Esophagus muscularis mucosa (tissue), 4 donors: Measurements from ENCODE around the gene UQCRH. TPM values are rescaled to one million over a fixed set of nuclear protein-coding genes. Genes with fewer than 3 reads are reported as not detected.

ENCODE experiments used
- DNase-seq: peaks from one replicate; pipeline ENCODE4 v3.0.0-alpha.2; 2017; ENCODE audit errors: extremely low spot score
- H3K27ac ChIP-seq, 4 donors: fragments of 200-600 bp; sonication (generic); replicated peaks in 1 of 4; 1 replicate in 3 of 4; 2 replicates in 1 of 4; pipeline ENCODE4 v1.5.1; 2016 to 2019; ENCODE audit warnings: mild to moderate bottlenecking in 1 of 4
- H3K27me3 ChIP-seq, 4 donors: fragments of 200-600 bp; sonication (generic); one replicate each; pipeline versions ENCODE4 v1.5.1 to v1.6.0; 2016 to 2019
- H3K36me3 ChIP-seq, 4 donors: fragments of 200-600 bp; sonication (generic); one replicate each; pipeline ENCODE4 v1.5.1; 2016 to 2019
- H3K4me1 ChIP-seq, 4 donors: fragments of 200-600 bp; sonication (generic); one replicate each; pipeline ENCODE4 v1.5.1; 2016 to 2019
- H3K4me3 ChIP-seq, 4 donors: fragments of 200-600 bp; sonication (generic); 1 replicate in 2 of 4; 2 replicates in 2 of 4; pipeline ENCODE4 v1.5.1; 2016 to 2019; ENCODE audit warnings: mild to moderate bottlenecking in 4 of 4, moderate library complexity in 1 of 4
- H3K9me3 ChIP-seq, 4 donors: fragments of 200-600 bp; sonication (generic); 1 replicate in 3 of 4; 2 replicates in 1 of 4; pipeline ENCODE4 v1.5.1; 2016 to 2019
- EP300 ChIP-seq: sonication (generic); formaldehyde crosslinking; IDR thresholded peaks from one replicate; pipeline ENCODE4 v1.6.1; 2017; ENCODE audit warnings: antibody characterized with exemption
- POLR2A ChIP-seq: fragments of 450-650 bp; IDR thresholded peaks from one replicate; pipeline ENCODE4 v1.6.1; 2017; ENCODE audit warnings: antibody characterized with exemption, moderate library complexity, mild to moderate bottlenecking, low read depth
- POLR2AphosphoS5 ChIP-seq, 2 donors: sonication (generic); formaldehyde crosslinking; IDR thresholded peaks; one replicate each; pipeline ENCODE4 v1.6.1; 2017; ENCODE audit warnings: antibody characterized with exemption in 2 of 2
- WGBS: methylation state at CpG from one replicate; pipeline ENCODE4 v1.1.5; 2018; 5-methylcytosine and 5-hydroxymethylcytosine counted together
- intact Hi-C: fragments of 100-400 bp; cut with DNase I; formaldehyde crosslinking; loops from one replicate; pipeline ENCODE4 v1.15.1; 2023
- total RNA-seq, 4 donors: library from RNA; depleted of rRNA; stranded (reverse); fragments of >200 nt; gene quantifications; one replicate each; pipeline versions ENCODE4 v1.1.0 to v1.2.1, GENCODE V29; 2016
- TF ChIP-seq, protein P1 (sequence below), 3 experiments: fragments of 200-600 bp in 2 of 3; fragments of 450-650 bp in 1 of 3; sonication (generic) in 2 of 3; IDR thresholded peaks; one replicate each; pipeline ENCODE4 v1.5.1; 2017 to 2019; ENCODE audit warnings: antibody characterized with exemption in 3 of 3, mild to moderate bottlenecking in 2 of 3, moderate library complexity in 1 of 3

Gene UQCRH
- total RNA-seq, 4 donors from 2014 or later: 148 to 412 (median 283) TPM

DNA sequence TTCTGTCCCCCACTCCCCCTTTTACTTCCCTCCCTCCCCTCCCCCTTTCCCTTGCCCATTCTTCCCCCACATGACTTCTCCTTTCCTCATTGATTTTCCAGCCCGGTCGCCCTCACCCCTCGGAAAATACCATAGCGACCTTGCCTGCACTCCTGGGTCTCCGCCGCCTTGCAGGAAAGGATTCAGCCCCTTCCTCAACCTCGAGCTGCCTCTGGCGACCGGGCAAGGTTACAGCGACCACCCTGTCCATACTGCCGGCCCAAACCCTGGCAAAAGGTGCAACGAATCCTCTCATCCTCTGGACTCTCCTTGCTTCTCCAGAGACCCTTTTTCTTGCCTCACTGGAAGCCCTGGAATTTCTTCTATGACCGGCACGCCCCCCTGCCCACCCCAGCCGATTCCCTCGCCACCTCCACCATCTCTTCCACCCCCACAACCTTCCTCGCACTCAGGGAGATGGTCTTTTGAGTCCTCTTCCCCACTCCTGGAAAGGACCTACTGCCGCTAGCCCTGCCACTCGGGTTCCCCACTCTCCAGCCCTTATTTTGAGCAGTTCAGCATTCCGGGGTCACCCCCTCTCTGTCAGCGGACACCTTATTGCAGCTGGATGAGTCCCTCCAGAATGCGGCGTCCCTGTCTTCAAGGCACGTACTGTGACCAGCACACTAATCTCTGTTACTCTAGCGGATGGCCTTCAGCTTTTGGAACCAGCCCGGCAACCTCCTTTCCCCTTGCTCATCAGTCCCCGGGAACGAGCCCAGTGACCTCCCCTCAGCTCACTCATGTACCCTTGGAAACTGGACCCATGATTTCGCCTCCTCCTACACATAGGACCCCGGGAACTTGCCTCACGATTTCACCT lies 38.0 kb downstream of the UQCRH start:
- TF ChIP-seq POLR2AphosphoS5 (IDR thresholded peaks at IDR 0.05) (no peak), POLR2A (no peak), EP300 (no peak)
- TF ChIP-seq, protein P1, sequence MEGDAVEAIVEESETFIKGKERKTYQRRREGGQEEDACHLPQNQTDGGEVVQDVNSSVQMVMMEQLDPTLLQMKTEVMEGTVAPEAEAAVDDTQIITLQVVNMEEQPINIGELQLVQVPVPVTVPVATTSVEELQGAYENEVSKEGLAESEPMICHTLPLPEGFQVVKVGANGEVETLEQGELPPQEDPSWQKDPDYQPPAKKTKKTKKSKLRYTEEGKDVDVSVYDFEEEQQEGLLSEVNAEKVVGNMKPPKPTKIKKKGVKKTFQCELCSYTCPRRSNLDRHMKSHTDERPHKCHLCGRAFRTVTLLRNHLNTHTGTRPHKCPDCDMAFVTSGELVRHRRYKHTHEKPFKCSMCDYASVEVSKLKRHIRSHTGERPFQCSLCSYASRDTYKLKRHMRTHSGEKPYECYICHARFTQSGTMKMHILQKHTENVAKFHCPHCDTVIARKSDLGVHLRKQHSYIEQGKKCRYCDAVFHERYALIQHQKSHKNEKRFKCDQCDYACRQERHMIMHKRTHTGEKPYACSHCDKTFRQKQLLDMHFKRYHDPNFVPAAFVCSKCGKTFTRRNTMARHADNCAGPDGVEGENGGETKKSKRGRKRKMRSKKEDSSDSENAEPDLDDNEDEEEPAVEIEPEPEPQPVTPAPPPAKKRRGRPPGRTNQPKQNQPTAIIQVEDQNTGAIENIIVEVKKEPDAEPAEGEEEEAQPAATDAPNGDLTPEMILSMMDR (IDR thresholded peaks at IDR 0.05): no peak
- Histone ChIP-seq H3K27ac (peak overlapping the region; percentile 97 to 98 (median 98)), H3K36me3 (peaks cover 2 to 39% (median 31%) of the 10 kb centered on the region in 4 donors), H3K27me3 (peaks cover 0 to 7% (median 0%) of the 10 kb centered on the region in 4 donors), H3K9me3 (no peaks in the 10 kb centered on the region), H3K4me1 (peaks cover 10 to 24% (median 20%) of the 10 kb centered on the region in 4 donors), H3K4me3 (peak overlapping the region; percentile 66 to 77 (median 74))
- intact Hi-C loops: loop anchor here (2.0 kb wide), 1 partner anchor 39 kb away; the partner anchor contains the start of genes LRRC41 and UQCRH
- DNase-seq: no peak
- 58% methylated on average over 31 of the region's 31 CpGs for WGBS

DNA sequence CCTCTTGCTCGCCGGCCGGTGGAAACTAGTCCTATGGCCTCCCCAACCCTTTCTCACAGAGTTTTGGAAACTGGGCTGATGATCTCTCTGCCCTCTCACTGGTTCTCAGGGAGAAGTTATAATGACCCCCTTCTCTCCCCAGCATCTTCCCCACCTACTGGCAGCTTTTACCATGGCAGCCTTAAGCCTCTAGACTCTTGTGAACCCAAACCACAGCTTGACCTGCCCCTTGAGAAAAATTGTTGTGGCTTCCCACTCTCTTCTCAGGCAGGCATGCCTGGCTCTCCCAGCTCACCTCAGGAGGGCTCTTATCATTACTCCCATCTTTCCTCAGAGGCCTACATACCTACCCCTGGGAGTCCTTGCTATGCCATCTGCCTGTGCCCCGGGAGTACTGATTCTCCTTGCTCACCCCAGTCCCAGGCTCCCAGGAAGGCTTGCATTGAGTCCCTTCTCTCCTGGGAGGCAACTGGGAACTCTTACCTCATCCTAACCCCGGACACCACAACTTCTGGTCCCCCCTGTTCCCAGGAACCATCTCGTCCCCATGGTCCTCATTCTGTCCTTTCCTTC lies 38.7 kb downstream of the UQCRH start:
- TF ChIP-seq, protein P1 (IDR thresholded peaks at IDR 0.05): peak in 1 of 3 experiments; percentile 10
- TF ChIP-seq EP300 (no peak), POLR2AphosphoS5 (IDR thresholded peaks at IDR 0.05) (no peak), POLR2A (no peak)
- Histone ChIP-seq H3K4me1 (peaks cover 10 to 24% (median 20%) of the 10 kb centered on the region in 4 donors), H3K36me3 (peaks cover 9 to 45% (median 38%) of the 10 kb centered on the region in 4 donors), H3K9me3 (no peaks in the 10 kb centered on the region), H3K4me3 (no peak overlapping the region), H3K27me3 (peaks cover 0 to 7% (median 0%) of the 10 kb centered on the region in 4 donors), H3K27ac (peak overlapping the region; percentile 97 to 98 (median 98))
- no peak for DNase-seq
- 97% methylated on average over 6 of the region's 6 CpGs for WGBS
- intact Hi-C loops: no loop called here

DNA sequence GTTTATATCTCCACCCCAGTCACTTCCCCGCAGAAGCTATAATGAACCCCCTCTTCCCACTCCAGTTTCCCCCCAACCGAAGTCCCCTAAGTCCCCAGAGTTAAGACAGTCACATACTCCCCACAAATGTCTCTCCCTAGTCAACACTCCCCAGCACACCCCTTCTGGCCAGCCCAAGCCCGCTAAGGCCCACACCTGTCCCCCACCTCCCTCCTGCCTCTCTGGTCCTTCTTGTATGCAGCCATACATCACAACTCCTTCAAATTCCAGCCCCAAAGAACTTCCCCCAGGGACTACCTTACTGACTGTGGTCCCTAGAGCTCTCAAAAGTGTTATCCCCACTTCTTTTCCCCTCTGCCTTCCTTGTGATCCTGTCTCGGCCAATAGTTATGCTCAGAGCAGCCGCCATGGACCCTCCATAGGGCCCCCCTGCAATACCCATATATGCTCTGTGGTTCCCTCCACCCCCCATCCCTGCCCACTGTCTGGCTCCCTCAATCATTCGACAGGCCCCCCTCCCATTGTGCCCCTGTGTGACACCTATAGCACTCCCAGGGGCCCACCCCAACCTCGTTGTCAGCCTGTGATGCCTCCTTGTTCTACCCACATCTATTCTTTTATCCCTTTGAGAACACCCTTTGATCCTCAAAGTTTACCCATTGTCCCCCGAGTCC lies 39.3 kb downstream of the UQCRH start:
- H3K9me3 ChIP-seq: no peaks in the 10 kb centered on the region
- H3K4me3 ChIP-seq: no peak overlapping the region
- WGBS: 82% methylated on average over 8 of the region's 8 CpGs
- peaks cover 14 to 49% (median 45%) of the 10 kb centered on the region in 4 donors for H3K36me3 ChIP-seq
- peaks cover 0 to 7% (median 0%) of the 10 kb centered on the region in 4 donors for H3K27me3 ChIP-seq
- H3K27ac ChIP-seq: peak overlapping the region in 2 of 4 donors; percentile 97 to 98
- TF ChIP-seq POLR2A (no peak), POLR2AphosphoS5 (IDR thresholded peaks at IDR 0.05) (no peak), EP300 (no peak)
- TF ChIP-seq, protein P1 (IDR thresholded peaks at IDR 0.05): no peak
- peaks cover 10 to 24% (median 20%) of the 10 kb centered on the region in 4 donors for H3K4me1 ChIP-seq
- no peak for DNase-seq
- intact Hi-C loops: no loop called here

DNA sequence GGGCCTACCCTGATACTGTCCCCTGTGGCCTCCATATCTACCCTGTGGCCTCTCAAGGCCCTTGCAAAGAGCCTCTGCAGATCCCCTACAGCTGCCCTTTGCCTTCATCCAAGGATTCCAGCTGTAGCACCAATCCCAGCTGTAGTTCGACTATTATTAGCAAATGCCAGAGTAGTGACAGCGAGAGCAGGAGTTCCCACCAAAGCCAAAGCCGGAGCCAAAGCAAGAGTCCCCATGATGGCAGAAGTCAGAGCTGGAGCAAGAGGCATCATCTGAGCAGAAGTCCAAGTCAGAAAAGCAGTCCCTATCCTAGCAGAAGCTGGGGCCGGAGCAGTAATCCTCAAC lies 39.8 kb downstream of the UQCRH start:
- peaks cover 15 to 49% (median 45%) of the 10 kb centered on the region in 4 donors for H3K36me3 ChIP-seq
- no peak for DNase-seq
- no peak overlapping the region for H3K4me3 ChIP-seq
- no peak for TF ChIP-seq EP300
- TF ChIP-seq, protein P1 (IDR thresholded peaks at IDR 0.05): no peak
- TF ChIP-seq POLR2AphosphoS5 (IDR thresholded peaks at IDR 0.05): no peak
- TF ChIP-seq POLR2A: no peak
- WGBS: 88% methylated on average over 4 of the region's 4 CpGs
- no peaks in the 10 kb centered on the region for H3K9me3 ChIP-seq
- H3K27ac ChIP-seq: peak overlapping the region in 1 of 4 donors; percentile 5
- H3K4me1 ChIP-seq: peaks cover 10 to 29% (median 20%) of the 10 kb centered on the region in 4 donors
- intact Hi-C loops: no loop called here
- peaks cover 0 to 7% (median 0%) of the 10 kb centered on the region in 4 donors for H3K27me3 ChIP-seq
